GM04503 (cell line): ENCODE data around the gene ZBTB7B.
A peak's percentile ranks its signal among the peaks of the same experiment; 100 is the strongest.

Source experiments
- DNase-seq: peaks from one replicate; pipeline ENCODE4 v3.0.0-alpha.2; 2012; ENCODE audit warnings: low read depth

The ZBTB7B gene

GRCh38 chr1:154988058-154988954, 14.3 kb upstream of the ZBTB7B start:
- DNase-seq, result no peak

- DNase-seq, result no peak
Observed at GRCh38 chr1:154989195-154989860, 13.3 kb upstream of the ZBTB7B start.

GRCh38 chr1:154990276-154990675, 12.3 kb upstream of the ZBTB7B start:
- DNase-seq, result no peak

- DNase-seq, result no peak
Observed at GRCh38 chr1:154992721-154993571, 9.7 kb upstream of the ZBTB7B start.

GRCh38 chr1:154993572-154994268, 8.9 kb upstream of the ZBTB7B start, which contains the start of gene LENEP:
TSS of gene LENEP (plus strand) at chr1:154993586. CDS start at chr1:154993608, 22 bp downstream.
- DNase-seq, result no peak

GRCh38 chr1:154994269-154994587, 8.4 kb upstream of the ZBTB7B start:
- DNase-seq, result no peak

GRCh38 chr1:154994591-154994990, 8.0 kb upstream of the ZBTB7B start:
- no peak for DNase-seq

- peak; percentile 45 for DNase-seq
Observed at GRCh38 chr1:154995301-154995983, 7.2 kb upstream of the ZBTB7B start.

- no peak for DNase-seq
Observed at GRCh38 chr1:154996966-154997701, 5.5 kb upstream of the ZBTB7B start.

- no peak for DNase-seq
Observed at GRCh38 chr1:154998201-154998780, 4.3 kb upstream of the ZBTB7B start.

- DNase-seq, result no peak
Observed at GRCh38 chr1:154998818-154999570, 3.6 kb upstream of the ZBTB7B start.

GRCh38 chr1:154999571-155000410, 2.8 kb upstream of the ZBTB7B start:
- DNase-seq, result no peak

GRCh38 chr1:155000411-155000725, 2.2 kb upstream of the ZBTB7B start:
- DNase-seq, result no peak

GRCh38 chr1:155000726-155001424, 1.7 kb upstream of the ZBTB7B start:
- DNase-seq, result peak; percentile 69

GRCh38 chr1:155001425-155001674, 1.3 kb upstream of the ZBTB7B start:
- DNase-seq, result no peak

GRCh38 chr1:155001675-155002463, 733 bp upstream of the ZBTB7B start:
- peak; percentile 89 for DNase-seq

GRCh38 chr1:155003227-155003765, 694 bp downstream of the ZBTB7B start:
- DNase-seq, result no peak
